ENCODE results near the gene PHACTR2. TPM values are rescaled to one million over a fixed set of nuclear protein-coding genes. Genes with fewer than 3 reads are reported as not detected.
"Not testable (repeated sequence)": the region's sequence is repeated elsewhere in the genome, so short reads cannot be mapped to it uniquely, and the experiment has no call there.

PHACTR2 gene
- total and polyA plus RNA-seq, 8 donors = 3.0 to 126 (median 33.9) TPM

DNA sequence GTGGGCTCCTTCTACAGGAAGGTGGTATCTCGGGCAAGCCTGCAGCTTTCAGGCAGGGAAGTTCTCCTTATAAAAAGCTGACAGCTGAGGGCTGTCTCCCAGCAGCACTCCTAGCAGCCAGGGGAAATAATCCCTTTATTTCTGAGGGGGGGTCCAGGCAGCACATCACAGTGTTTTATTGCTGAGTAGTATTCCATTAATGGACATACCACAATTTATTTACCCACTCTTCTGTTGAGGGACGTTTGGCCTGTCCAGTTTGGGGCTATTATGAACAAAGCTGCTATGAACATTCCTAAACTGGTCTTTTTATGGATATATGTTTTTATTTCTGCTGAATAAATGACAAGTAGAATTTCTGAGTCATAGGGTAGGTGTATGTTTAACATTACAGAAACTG is 20.0 kb upstream of the PHACTR2 start:
- Histone ChIP-seq H3K4me1 (peaks cover 0 to 8% (median 5%) of the 10 kb centered on the region in 4 donors), H3K36me3 (no peaks in the 10 kb centered on the region), H3K27me3 (no peaks in the 10 kb centered on the region), H3K27ac (no peak overlapping the region), H3K9me3 (peaks cover 0 to 14% (median 3%) of the 10 kb centered on the region in 4 donors), H3K4me3 (no peak overlapping the region)
- no peak for TF ChIP-seq EP300 (IDR thresholded peaks at IDR 0.05)
- TF ChIP-seq POLR2AphosphoS5 (IDR thresholded peaks at IDR 0.05) = no peak
- TF ChIP-seq, protein P1, sequence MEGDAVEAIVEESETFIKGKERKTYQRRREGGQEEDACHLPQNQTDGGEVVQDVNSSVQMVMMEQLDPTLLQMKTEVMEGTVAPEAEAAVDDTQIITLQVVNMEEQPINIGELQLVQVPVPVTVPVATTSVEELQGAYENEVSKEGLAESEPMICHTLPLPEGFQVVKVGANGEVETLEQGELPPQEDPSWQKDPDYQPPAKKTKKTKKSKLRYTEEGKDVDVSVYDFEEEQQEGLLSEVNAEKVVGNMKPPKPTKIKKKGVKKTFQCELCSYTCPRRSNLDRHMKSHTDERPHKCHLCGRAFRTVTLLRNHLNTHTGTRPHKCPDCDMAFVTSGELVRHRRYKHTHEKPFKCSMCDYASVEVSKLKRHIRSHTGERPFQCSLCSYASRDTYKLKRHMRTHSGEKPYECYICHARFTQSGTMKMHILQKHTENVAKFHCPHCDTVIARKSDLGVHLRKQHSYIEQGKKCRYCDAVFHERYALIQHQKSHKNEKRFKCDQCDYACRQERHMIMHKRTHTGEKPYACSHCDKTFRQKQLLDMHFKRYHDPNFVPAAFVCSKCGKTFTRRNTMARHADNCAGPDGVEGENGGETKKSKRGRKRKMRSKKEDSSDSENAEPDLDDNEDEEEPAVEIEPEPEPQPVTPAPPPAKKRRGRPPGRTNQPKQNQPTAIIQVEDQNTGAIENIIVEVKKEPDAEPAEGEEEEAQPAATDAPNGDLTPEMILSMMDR (IDR thresholded peaks at IDR 0.05) = no peak
- no peak for TF ChIP-seq POLR2A (IDR thresholded peaks at IDR 0.05)
- intact Hi-C loops (cut with DNase I; ENCODE audit: low total_unique reads) = no loop called here
- 78 to 95% (median 93%) methylated on average over 2 of the region's 2 CpGs for WGBS, 5 donors
- no peak for DNase-seq

DNA sequence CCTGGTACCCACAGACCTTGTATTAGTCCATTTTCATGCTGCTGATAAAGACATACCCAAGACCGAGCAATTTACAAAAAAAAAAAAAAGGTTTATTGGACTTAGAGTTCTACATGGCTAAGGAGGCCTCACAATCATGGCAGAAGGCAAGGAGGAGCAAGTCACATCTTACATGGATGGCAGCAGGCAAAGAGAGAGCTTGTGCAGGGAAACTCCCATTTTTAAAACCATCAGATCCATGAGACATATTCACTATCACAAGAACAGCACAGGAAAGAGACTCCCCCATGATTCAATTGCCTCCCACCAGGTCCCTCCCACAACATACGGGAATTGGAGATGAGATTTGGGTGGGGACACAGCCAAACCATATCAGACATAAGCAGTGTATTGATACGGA is 17.6 kb upstream of the PHACTR2 start:
- H3K4me3 ChIP-seq; DNase-seq; H3K27ac ChIP-seq; H3K27me3 ChIP-seq; intact Hi-C loops (cut with DNase I; ENCODE audit: low total_unique reads); H3K36me3 ChIP-seq; H3K4me1 ChIP-seq: not testable (repeated sequence)
- WGBS, 5 donors = 93 to 98% (median 96%) methylated on average over 3 of the region's 3 CpGs
- peaks cover 0 to 19% (median 7%) of the 10 kb centered on the region in 4 donors for H3K9me3 ChIP-seq

DNA sequence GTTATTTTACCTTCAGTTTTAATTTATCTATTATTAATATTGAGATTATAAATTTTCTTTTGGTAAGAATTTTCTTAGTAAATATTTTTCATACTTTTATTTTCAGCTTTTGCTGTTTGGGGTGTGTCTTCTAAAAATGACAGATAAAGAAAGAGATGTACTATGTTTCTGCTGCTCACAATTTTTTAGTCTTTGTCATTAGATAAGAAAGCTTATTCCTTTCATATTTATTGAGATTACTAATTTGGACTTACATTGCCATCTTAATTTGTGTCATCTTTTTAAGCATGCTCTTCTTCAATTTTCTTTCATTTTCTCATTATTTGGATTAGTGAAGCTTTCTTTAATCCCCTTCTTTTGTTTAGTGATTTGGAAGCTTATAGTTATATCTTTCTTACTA is 13.6 kb upstream of the PHACTR2 start:
- Histone ChIP-seq H3K4me1 (peaks cover 0 to 3% (median 0%) of the 10 kb centered on the region in 4 donors), H3K36me3 (no peaks in the 10 kb centered on the region), H3K27ac (no peak overlapping the region), H3K27me3 (no peaks in the 10 kb centered on the region), H3K4me3 (no peak overlapping the region), H3K9me3 (peaks cover 0 to 17% (median 7%) of the 10 kb centered on the region in 4 donors)
- intact Hi-C loops (cut with DNase I; ENCODE audit: low total_unique reads) = no loop called here
- DNase-seq = no peak
- no peak for TF ChIP-seq EP300 (IDR thresholded peaks at IDR 0.05)
- no peak for TF ChIP-seq POLR2AphosphoS5 (IDR thresholded peaks at IDR 0.05)
- no peak for TF ChIP-seq POLR2A (IDR thresholded peaks at IDR 0.05)
- TF ChIP-seq, protein P1 (IDR thresholded peaks at IDR 0.05) = no peak

DNA sequence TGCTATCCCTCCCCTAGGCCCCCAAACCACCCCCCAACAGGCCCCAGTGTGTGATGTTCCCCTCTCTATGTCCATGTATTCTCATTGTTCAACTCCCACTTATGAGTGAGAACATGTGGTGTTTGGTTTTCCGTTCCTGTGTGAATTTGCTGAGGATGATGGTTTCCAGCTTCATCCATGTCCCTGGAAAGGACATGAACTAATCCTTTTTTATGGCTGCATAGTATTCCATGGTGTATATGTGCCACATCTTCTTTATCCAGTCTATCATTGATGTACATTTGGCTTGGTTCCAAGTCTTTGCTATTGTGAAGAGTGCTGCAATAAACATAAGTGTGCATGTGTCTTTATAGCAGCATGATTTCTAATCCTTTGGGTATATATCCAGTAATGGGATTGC is 11.8 kb upstream of the PHACTR2 start:
- H3K27me3 ChIP-seq; H3K4me1 ChIP-seq; H3K36me3 ChIP-seq; H3K4me3 ChIP-seq; intact Hi-C loops (cut with DNase I; ENCODE audit: low total_unique reads); DNase-seq; H3K27ac ChIP-seq: not testable (repeated sequence)
- 92 to 100% (median 100%) methylated on average over 1 of the region's 1 CpG for WGBS, 5 donors
- H3K9me3 ChIP-seq = peaks cover 0 to 17% (median 4%) of the 10 kb centered on the region in 4 donors

DNA sequence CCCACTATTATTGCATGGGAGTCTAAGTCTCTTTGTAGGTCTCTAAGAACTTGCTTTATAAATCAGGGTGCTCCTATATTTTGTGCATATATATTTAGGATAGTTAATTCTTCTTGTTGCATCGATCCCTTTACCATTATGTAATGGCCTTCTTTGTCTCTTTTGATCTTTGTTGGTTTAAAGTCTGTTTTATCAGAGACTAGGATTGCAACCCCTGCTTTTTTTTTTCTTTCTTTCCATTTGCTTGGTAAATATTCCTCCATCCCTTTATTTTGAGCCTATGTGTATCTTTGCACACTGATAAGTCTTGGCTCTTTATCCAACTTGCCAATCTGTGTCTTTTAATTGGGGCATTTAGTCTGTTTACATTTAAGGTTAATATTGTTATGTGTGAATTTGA is 8.3 kb upstream of the PHACTR2 start:
- H3K9me3 ChIP-seq = peaks cover 0 to 17% (median 4%) of the 10 kb centered on the region in 4 donors
- H3K27ac ChIP-seq; intact Hi-C loops (cut with DNase I; ENCODE audit: low total_unique reads); H3K27me3 ChIP-seq; DNase-seq; H3K36me3 ChIP-seq; H3K4me3 ChIP-seq: not testable (repeated sequence)
- H3K4me1 ChIP-seq = peaks cover 10 to 19% (median 13%) of the 10 kb centered on the region in 4 donors
- WGBS, 5 donors = 44 to 80% (median 52%) methylated on average over 1 of the region's 1 CpG

DNA sequence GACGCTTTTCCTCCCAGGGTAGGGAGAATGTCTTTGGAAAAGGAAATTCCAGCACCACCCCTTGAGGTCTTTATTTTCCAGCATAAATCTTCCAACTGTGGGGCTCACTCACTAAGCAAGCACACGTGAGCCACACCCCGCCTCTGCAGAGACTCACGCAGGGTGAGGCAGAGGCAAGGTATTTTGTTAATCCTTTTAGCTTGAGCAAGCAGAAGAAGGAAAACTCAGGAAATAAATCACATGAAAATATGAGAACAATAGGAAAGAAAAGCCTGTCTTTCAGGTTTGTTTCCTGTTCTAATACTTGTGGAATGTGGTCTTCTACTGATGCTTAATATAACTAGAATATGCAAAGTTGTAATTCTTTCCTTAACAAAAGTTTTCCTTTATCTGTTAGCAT is 4.1 kb upstream of the PHACTR2 start:
- no peaks in the 10 kb centered on the region for H3K9me3 ChIP-seq
- no peaks in the 10 kb centered on the region for H3K27me3 ChIP-seq
- 9 to 28% (median 22%) methylated on average over 4 of the region's 4 CpGs for WGBS, 5 donors
- TF ChIP-seq, protein P1 (IDR thresholded peaks at IDR 0.05) = no peak
- no peak for TF ChIP-seq EP300 (IDR thresholded peaks at IDR 0.05)
- no peak for TF ChIP-seq POLR2A (IDR thresholded peaks at IDR 0.05)
- peak; percentile 23 to 88 (median 61) for TF ChIP-seq POLR2AphosphoS5 (IDR thresholded peaks at IDR 0.05)
- peak; percentile 64 to 93 for DNase-seq
- no peaks in the 10 kb centered on the region for H3K36me3 ChIP-seq
- peak overlapping the region; percentile 28 to 98 (median 78) for H3K27ac ChIP-seq
- intact Hi-C loops (cut with DNase I; ENCODE audit: low total_unique reads) = no loop called here
- H3K4me1 ChIP-seq = peaks cover 19 to 51% (median 34%) of the 10 kb centered on the region in 4 donors
- no peak overlapping the region for H3K4me3 ChIP-seq
